HT-29 (cell line): ENCODE data around the gene CXCL9. TPM values are rescaled to one million over a fixed set of nuclear protein-coding genes. Genes with fewer than 3 reads are reported as not detected.
"Not testable (repeated sequence)": the region's sequence is repeated elsewhere in the genome, so short reads cannot be mapped to it uniquely, and the experiment has no call there.

Source experiments
- DNase-seq: peaks from one replicate; pipeline ENCODE4 v3.0.0-alpha.2; 2015; ENCODE audit warnings: low spot score
- total RNA-seq: library from RNA; depleted of rRNA; stranded (reverse); fragments of >200 nt; shearing (Covaris generic); gene quantifications from 2 replicates; pipeline ENCODE4 v1.2.3, GENCODE V29; 2014; rRNA removed

CXCL9 gene
- not detected in 2 replicates for total RNA-seq

- peak; percentile 75 for DNase-seq
Measured at GRCh38 chr4:76007089-76007862, at the start of gene CXCL9. TSS of gene CXCL9 (minus strand) at chr4:76007509. CDS start at chr4:76007449, 60 bp downstream.

GRCh38 chr4:76055421-76055820, 48.1 kb upstream of the CXCL9 start:
- DNase-seq: no peak

GRCh38 chr4:76055016-76055415, 47.7 kb upstream of the CXCL9 start:
- no peak for DNase-seq

GRCh38 chr4:76053730-76054129, 46.4 kb upstream of the CXCL9 start:
- no peak for DNase-seq

- DNase-seq: not testable (repeated sequence)
Measured at GRCh38 chr4:76050560-76051050, 43.3 kb upstream of the CXCL9 start.

- not testable (repeated sequence) for DNase-seq
Measured at GRCh38 chr4:76049860-76050416, 42.6 kb upstream of the CXCL9 start.

- not testable (repeated sequence) for DNase-seq
Measured at GRCh38 chr4:76044686-76045085, 37.4 kb upstream of the CXCL9 start.

- DNase-seq: not testable (repeated sequence)
Measured at GRCh38 chr4:76043306-76043705, 36.0 kb upstream of the CXCL9 start.

GRCh38 chr4:76042241-76042998, 35.1 kb upstream of the CXCL9 start:
- DNase-seq: not testable (repeated sequence)

GRCh38 chr4:76036855-76037254, 29.5 kb upstream of the CXCL9 start:
- no peak for DNase-seq

GRCh38 chr4:76035799-76036380, 28.6 kb upstream of the CXCL9 start, which contains the start of gene CXCL11:
TSS of gene CXCL11 (minus strand) at chr4:76036070. CDS start at chr4:76035987, 83 bp downstream.
- no peak for DNase-seq

- no peak for DNase-seq
Measured at GRCh38 chr4:76035141-76035540, 27.8 kb upstream of the CXCL9 start.

- no peak for DNase-seq
Measured at GRCh38 chr4:76029300-76029699, 22.0 kb upstream of the CXCL9 start.

- DNase-seq: peak; percentile 44
Measured at GRCh38 chr4:76028350-76028765, 21.0 kb upstream of the CXCL9 start.

- DNase-seq: no peak
Measured at GRCh38 chr4:76024065-76024464, 16.8 kb upstream of the CXCL9 start.

- no peak for DNase-seq
Measured at GRCh38 chr4:76023389-76023788, 16.1 kb upstream of the CXCL9 start, which contains the start of gene CXCL10. TSS of gene CXCL10 (minus strand) at chr4:76023497. CDS start at chr4:76023431, 66 bp downstream.

GRCh38 chr4:76022677-76023076, 15.4 kb upstream of the CXCL9 start:
- no peak for DNase-seq

- no peak for DNase-seq
Measured at GRCh38 chr4:76022031-76022430, 14.7 kb upstream of the CXCL9 start.

- no peak for DNase-seq
Measured at GRCh38 chr4:76017056-76017686, 9.9 kb upstream of the CXCL9 start.

GRCh38 chr4:76016393-76016792, 9.1 kb upstream of the CXCL9 start:
- DNase-seq: peak; percentile 26

GRCh38 chr4:76013540-76013939, 6.2 kb upstream of the CXCL9 start:
- DNase-seq: no peak
